Neural progenitor cell (in vitro differentiated cells): ENCODE data around the gene HSD17B8. TPM values are rescaled to one million over a fixed set of nuclear protein-coding genes. Genes with fewer than 3 reads are reported as not detected.

Experiments
- DNase-seq: peaks from one replicate; pipeline ENCODE4 v3.0.0-alpha.2; 2016; ENCODE audit warnings: low spot score
- H2AFZ ChIP-seq: fragments of 200-600 bp; sonication (generic); replicated peaks from 2 replicates; pipeline ENCODE4 v1.6.1; 2016; ENCODE audit warnings: antibody characterized with exemption
- H3F3A ChIP-seq: fragments of 200-600 bp; sonication (generic); 2 replicates; pipeline ENCODE4 v1.6.1; 2016; ENCODE audit warnings: antibody characterized with exemption, low read depth
- H3K27ac ChIP-seq: fragments of 200-600 bp; sonication (generic); 2 replicates; pipeline ENCODE4 v1.5.1; 2016; ENCODE audit warnings: mild to moderate bottlenecking
- H3K27me3 ChIP-seq: fragments of 200-600 bp; sonication (generic); 2 replicates; pipeline ENCODE4 v1.6.1; 2016; ENCODE audit warnings: mild to moderate bottlenecking, moderate library complexity
- H3K36me3 ChIP-seq: fragments of 200-600 bp; sonication (generic); 2 replicates; pipeline ENCODE4 v1.5.1; 2016
- H3K4me1 ChIP-seq: fragments of 200-600 bp; sonication (generic); 2 replicates; pipeline ENCODE4 v1.6.1; 2016; ENCODE audit warnings: mixed run types
- H3K4me2 ChIP-seq: fragments of 200-600 bp; sonication (generic); 2 replicates; pipeline ENCODE4 v1.6.1; 2016
- H3K4me3 ChIP-seq: fragments of 200-600 bp; sonication (generic); 2 replicates; pipeline ENCODE4 v1.5.1; 2016
- H3K79me2 ChIP-seq: fragments of 200-600 bp; sonication (generic); 2 replicates; pipeline ENCODE4 v1.6.1; 2016; ENCODE audit warnings: low read depth
- H3K9ac ChIP-seq: fragments of 200-600 bp; sonication (generic); 2 replicates; pipeline ENCODE4 v1.6.1; 2016
- H3K9me3 ChIP-seq: fragments of 200-600 bp; sonication (generic); 2 replicates; pipeline ENCODE4 v1.5.1; 2016; ENCODE audit warnings: low read depth
- H4K20me1 ChIP-seq: fragments of 200-600 bp; sonication (generic); 2 replicates; pipeline ENCODE4 v1.6.1; 2016; ENCODE audit warnings: low read depth
- H3K27ac Mint-ChIP-seq: 3 replicates; pipeline ENCODE4 v1.8.0; 2021; ENCODE audit warnings: mixed read lengths
- H3K27me3 Mint-ChIP-seq: 2 replicates; pipeline ENCODE4 v1.8.0; 2022; ENCODE audit warnings: low read depth, mild to moderate bottlenecking, inconsistent platforms, moderate library complexity, mixed read lengths; ENCODE audit not compliant: insufficient read depth
- H3K36me3 Mint-ChIP-seq: 3 replicates; pipeline ENCODE4 v1.8.0; 2021; ENCODE audit warnings: mixed read lengths
- H3K4me1 Mint-ChIP-seq: 3 replicates; pipeline ENCODE4 v1.8.0; 2021; ENCODE audit warnings: mixed read lengths
- H3K4me3 Mint-ChIP-seq: 3 replicates; pipeline ENCODE4 v1.8.0; 2021; ENCODE audit warnings: mild to moderate bottlenecking, moderate library complexity, mixed read lengths
- H3K9me3 Mint-ChIP-seq: 3 replicates; pipeline ENCODE4 v1.8.0; 2020; ENCODE audit warnings: mixed read lengths
- CTCF ChIP-seq: fragments of 200-600 bp; sonication (generic); IDR thresholded peaks from 2 replicates; pipeline ENCODE4 v1.5.1; 2017; ENCODE audit warnings: antibody characterized with exemption, mild to moderate bottlenecking
- EZH2 ChIP-seq: fragments of 200-600 bp; sonication (generic); IDR thresholded peaks from 2 replicates; pipeline ENCODE4 v1.6.1; 2017; ENCODE audit warnings: antibody characterized with exemption, mild to moderate bottlenecking, moderate library complexity
- EZH2phosphoT487 ChIP-seq: fragments of 200-600 bp; sonication (generic); IDR thresholded peaks from 2 replicates; pipeline ENCODE4 v1.6.1; 2017; ENCODE audit warnings: antibody characterized with exemption
- total RNA-seq: library from RNA; depleted of rRNA; stranded (reverse); fragments of >200 nt; gene quantifications from 2 replicates; pipeline ENCODE4 v1.2.3, GENCODE V29; 2015; ENCODE audit warnings: low replicate concordance

The HSD17B8 gene
- 4.8 and 9.5 TPM in 2 replicates for total RNA-seq

GRCh38 chr6:33204415-33205190, at the start of gene HSD17B8:
Gene HSD17B8, plus strand, starts transcription at chr6:33204655. Its CDS starts 14 bp downstream, at chr6:33204669.
- H3K4me3 Mint-ChIP-seq = peak within 1 kb of the TSS; percentile 99
- H3K9me3 Mint-ChIP-seq = no peaks in the 10 kb centered on the region
- peaks cover 13% of the 10 kb centered on the region for H3K27me3 Mint-ChIP-seq
- peak within 1 kb of the TSS; percentile 100 for H3K27ac Mint-ChIP-seq
- H3K27me3 ChIP-seq = peaks cover 8% of the 10 kb centered on the region
- H3F3A ChIP-seq = peaks cover 73% of the 10 kb centered on the region
- peaks cover 40% of the 10 kb centered on the region for H3K79me2 ChIP-seq
- TF ChIP-seq EZH2 (no peak), CTCF (no peak), EZH2phosphoT487 (no peak)
- DNase-seq = peak; percentile 98
- peak within 1 kb of the TSS; percentile 70 for H3K4me3 ChIP-seq
- H3K36me3 Mint-ChIP-seq = peaks cover 31% of the 10 kb centered on the region
- no peak within 1 kb of the TSS for H2AFZ ChIP-seq
- H4K20me1 ChIP-seq = peaks cover 42% of the 10 kb centered on the region
- H3K9ac ChIP-seq = no peak within 1 kb of the TSS
- no peaks in the 10 kb centered on the region for H3K36me3 ChIP-seq
- H3K4me2 ChIP-seq = peak within 1 kb of the TSS; percentile 85
- H3K4me1 ChIP-seq = peaks cover 43% of the 10 kb centered on the region
- H3K4me1 Mint-ChIP-seq = peaks cover 61% of the 10 kb centered on the region
- H3K9me3 ChIP-seq = no peaks in the 10 kb centered on the region
- no peak within 1 kb of the TSS for H3K27ac ChIP-seq

GRCh38 chr6:33156561-33156960, 47.9 kb upstream of the HSD17B8 start:
- H3K9me3 Mint-ChIP-seq = peaks cover 11% of the 10 kb centered on the region
- no peaks in the 10 kb centered on the region for H3K4me1 ChIP-seq
- DNase-seq = no peak

GRCh38 chr6:33156964-33157363, 47.5 kb upstream of the HSD17B8 start:
- TF ChIP-seq EZH2phosphoT487 (no peak), CTCF (no peak)
- Histone ChIP-seq H3K27ac (no peak overlapping the region), H3K9me3 (no peaks in the 10 kb centered on the region), H3K4me3 (no peak overlapping the region), H3K9ac (no peak overlapping the region), H4K20me1 (no peaks in the 10 kb centered on the region), H3F3A (no peaks in the 10 kb centered on the region), H3K4me2 (no peak overlapping the region), H3K79me2 (no peaks in the 10 kb centered on the region), H2AFZ (no peak overlapping the region), H3K36me3 (no peaks in the 10 kb centered on the region), H3K4me1 (no peaks in the 10 kb centered on the region), H3K27me3 (peaks cover 11% of the 10 kb centered on the region)
- H3K27me3 Mint-ChIP-seq = peaks cover 6% of the 10 kb centered on the region
- no peak overlapping the region for H3K4me3 Mint-ChIP-seq
- DNase-seq = no peak
- no peak overlapping the region for H3K27ac Mint-ChIP-seq
- H3K4me1 Mint-ChIP-seq = peaks cover 10% of the 10 kb centered on the region
- H3K36me3 Mint-ChIP-seq = peaks cover under 1% of the 10 kb centered on the region
- H3K9me3 Mint-ChIP-seq = peaks cover 7% of the 10 kb centered on the region

More at GRCh38 chr6:33156561-33156960, 47.9 kb upstream of the HSD17B8 start:
- H3K4me2 ChIP-seq = no peak overlapping the region
- TF ChIP-seq EZH2 = no peak
- no peak for TF ChIP-seq EZH2phosphoT487
- no peak for TF ChIP-seq CTCF
- H3F3A ChIP-seq = no peaks in the 10 kb centered on the region
- H3K4me1 Mint-ChIP-seq = peaks cover 7% of the 10 kb centered on the region
- no peak overlapping the region for H3K4me3 Mint-ChIP-seq
- H3K36me3 ChIP-seq = no peaks in the 10 kb centered on the region
- no peaks in the 10 kb centered on the region for H3K9me3 ChIP-seq
- no peaks in the 10 kb centered on the region for H4K20me1 ChIP-seq
- H3K27me3 ChIP-seq = peaks cover 7% of the 10 kb centered on the region
- no peak overlapping the region for H3K4me3 ChIP-seq
- H3K79me2 ChIP-seq = no peaks in the 10 kb centered on the region
- peaks cover 4% of the 10 kb centered on the region for H3K27me3 Mint-ChIP-seq
- H2AFZ ChIP-seq = no peak overlapping the region
- H3K36me3 Mint-ChIP-seq = peaks cover 2% of the 10 kb centered on the region
- H3K27ac ChIP-seq = no peak overlapping the region
- no peak overlapping the region for H3K27ac Mint-ChIP-seq
- H3K9ac ChIP-seq = no peak overlapping the region
